Astrocyte of the spinal cord (primary cell): Measurements from ENCODE around the gene CD83.

Source experiments
- DNase-seq: peaks from one replicate; pipeline ENCODE4 v3.0.0; 2011; ENCODE audit warnings: low read depth, low spot score
- H3K4me3 ChIP-seq: 2 replicates; pipeline ENCODE4 v1.5.1; 2011; ENCODE audit warnings: low read depth, mild to moderate bottlenecking, low read length, moderate library complexity
- in situ Hi-C: cut with HindIII; loops from 2 replicates; pipeline ENCODE4 v1.10.0; 2017; ENCODE audit warnings: low sequenced_read_pairs
- TF ChIP-seq, protein P1 (sequence below): IDR thresholded peaks from 2 replicates; pipeline ENCODE4 v1.5.1; 2012; ENCODE audit warnings: low read depth, mild to moderate bottlenecking, low read length, inconsistent platforms

CD83 gene

DNA sequence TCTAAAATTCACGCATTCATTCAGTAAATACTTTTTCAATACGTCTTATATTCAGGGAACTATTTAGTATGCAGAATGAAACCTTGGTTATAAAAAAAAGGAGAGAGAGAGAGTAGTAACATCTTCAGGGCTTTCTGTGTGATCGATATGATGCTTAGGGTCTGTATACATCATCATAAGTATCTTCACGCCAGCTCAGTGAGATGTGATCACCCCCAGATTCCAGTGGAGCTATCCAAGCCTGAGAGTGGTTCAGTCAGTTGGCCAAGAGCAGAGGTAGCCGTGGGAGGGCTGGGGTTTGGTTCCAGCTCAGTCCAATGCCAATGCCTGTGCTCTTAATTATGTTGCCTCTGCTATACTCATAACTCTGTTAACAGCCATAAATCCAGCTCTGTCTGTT, 8.6 kb downstream of the CD83 start:
- in situ Hi-C loops = no loop called here
- TF ChIP-seq, protein P1, sequence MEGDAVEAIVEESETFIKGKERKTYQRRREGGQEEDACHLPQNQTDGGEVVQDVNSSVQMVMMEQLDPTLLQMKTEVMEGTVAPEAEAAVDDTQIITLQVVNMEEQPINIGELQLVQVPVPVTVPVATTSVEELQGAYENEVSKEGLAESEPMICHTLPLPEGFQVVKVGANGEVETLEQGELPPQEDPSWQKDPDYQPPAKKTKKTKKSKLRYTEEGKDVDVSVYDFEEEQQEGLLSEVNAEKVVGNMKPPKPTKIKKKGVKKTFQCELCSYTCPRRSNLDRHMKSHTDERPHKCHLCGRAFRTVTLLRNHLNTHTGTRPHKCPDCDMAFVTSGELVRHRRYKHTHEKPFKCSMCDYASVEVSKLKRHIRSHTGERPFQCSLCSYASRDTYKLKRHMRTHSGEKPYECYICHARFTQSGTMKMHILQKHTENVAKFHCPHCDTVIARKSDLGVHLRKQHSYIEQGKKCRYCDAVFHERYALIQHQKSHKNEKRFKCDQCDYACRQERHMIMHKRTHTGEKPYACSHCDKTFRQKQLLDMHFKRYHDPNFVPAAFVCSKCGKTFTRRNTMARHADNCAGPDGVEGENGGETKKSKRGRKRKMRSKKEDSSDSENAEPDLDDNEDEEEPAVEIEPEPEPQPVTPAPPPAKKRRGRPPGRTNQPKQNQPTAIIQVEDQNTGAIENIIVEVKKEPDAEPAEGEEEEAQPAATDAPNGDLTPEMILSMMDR = no peak
- no peak overlapping the region for H3K4me3 ChIP-seq
- no peak for DNase-seq

DNA sequence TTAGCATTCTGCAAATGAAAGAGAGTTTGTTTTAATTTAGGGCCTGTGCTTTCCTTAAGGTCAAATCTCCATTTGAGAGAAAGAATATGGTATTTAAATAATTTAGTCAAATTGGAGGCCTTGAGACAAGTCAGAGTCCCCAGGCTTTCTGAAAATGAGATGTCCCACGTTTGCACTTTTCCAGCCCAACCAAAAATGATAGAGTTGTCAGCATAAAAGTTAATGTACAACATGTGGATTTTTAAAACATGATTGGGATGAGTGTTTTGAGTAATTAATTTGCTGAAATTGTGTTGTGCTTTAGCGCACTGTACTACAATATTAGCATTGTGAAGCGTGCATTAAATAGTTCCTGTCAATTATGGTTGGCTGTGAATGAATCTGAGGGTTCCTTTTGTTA, 10.0 kb downstream of the CD83 start:
- TF ChIP-seq, protein P1 = no peak
- DNase-seq = no peak
- in situ Hi-C loops = no loop called here
- H3K4me3 ChIP-seq = no peak overlapping the region

DNA sequence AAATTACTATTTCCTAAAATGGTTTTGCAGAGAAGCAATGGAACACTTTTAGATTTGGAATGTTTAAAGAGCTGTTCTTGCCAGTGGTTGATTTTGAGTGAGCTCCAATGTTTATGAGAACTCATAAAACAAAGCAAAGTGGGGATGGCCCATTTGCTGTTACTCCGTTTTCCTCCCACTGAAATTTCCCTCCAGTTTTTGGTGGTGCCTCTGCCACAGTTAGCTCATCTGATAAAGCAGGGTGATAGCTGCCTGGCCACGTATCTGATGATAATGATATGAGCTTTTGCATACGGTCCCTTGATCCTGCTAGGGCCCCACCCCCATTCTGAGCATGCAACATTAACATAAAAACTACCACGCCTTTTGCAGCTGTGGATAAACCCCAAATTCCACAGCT, 10.4 kb downstream of the CD83 start:
- in situ Hi-C loops = no loop called here
- TF ChIP-seq, protein P1 = no peak
- DNase-seq = no peak
- no peak overlapping the region for H3K4me3 ChIP-seq

DNA sequence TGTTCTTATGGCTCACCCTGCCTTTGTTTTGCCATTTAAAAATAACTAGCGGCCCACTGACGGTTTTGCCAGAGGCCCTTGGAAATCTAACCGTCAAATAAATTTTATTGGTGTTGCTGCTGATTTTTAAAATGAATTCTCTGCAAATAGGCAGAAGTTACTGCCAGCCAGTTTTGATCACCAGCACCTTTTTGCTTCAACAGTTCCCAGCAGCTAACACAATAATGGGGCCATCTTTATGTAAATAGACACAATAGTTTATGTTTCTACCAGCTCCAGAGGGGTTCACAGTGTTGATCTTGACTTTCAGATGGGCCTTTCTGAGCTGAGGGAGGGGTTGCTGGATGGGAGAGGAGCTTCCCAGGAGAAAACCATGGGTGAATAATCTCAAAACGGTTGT, 11.2 kb downstream of the CD83 start:
- DNase-seq = no peak
- TF ChIP-seq, protein P1 = no peak
- no peak overlapping the region for H3K4me3 ChIP-seq
- in situ Hi-C loops = no loop called here

DNA sequence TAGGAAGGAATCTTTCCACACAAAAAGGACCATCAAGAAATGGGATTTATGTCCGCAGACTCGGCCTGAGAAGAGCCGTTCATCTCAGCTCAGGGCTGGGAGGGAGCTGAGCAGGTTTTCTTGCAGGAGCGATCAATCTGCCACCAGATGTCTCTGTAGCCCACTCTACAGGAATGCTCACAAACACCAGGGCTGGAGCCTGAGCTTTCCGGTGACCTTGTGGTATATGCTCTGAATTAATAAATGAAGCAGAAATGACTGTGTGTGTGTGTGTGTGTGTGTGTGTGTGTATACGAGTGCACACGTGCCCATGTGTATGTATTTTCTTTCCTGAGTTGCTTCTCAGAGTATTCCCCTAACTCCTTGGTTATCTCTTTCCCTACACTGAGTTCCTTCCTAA, 12.0 kb downstream of the CD83 start:
- TF ChIP-seq, protein P1 = peak; percentile 75
- in situ Hi-C loops = no loop called here
- peak; percentile 69 for DNase-seq
- no peak overlapping the region for H3K4me3 ChIP-seq

DNA sequence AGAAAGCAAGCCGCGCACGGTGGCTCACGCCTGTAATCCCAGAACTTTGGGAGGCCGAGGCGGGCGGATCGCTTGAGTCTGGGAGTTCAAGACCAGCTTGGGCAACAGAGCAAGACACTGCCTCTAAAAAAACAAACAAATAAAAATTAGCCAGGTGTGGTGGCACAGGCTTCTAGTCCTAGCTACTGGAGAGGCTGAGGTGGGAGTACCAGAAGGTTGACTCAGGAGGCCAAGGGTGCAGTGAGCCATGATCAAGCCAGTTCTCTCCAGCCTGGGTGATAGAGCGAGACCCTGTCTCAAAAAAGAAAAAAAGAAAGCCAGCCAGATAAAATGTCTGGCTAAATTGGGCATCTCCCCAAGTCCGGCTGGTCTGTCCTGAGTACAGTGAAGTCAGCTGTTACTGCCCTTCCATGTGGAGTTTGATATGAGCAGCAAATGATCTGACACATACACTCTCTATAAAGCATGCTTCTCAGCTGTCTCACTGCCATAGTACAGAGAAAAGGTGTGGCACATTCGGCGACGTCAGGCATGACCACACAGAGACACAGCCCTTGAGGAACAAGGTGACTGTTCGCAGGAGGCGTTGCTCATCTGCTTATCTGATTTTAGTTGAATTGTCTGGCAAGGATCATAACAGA, 13.0 kb downstream of the CD83 start:
- in situ Hi-C loops = no loop called here
- TF ChIP-seq, protein P1 = no peak
- H3K4me3 ChIP-seq = no peak overlapping the region
- DNase-seq = no peak
